Calu3 (cell line): ENCODE results near the gene KRT78. TPM values are rescaled to one million over a fixed set of nuclear protein-coding genes. Genes with fewer than 3 reads are reported as not detected.
A peak's percentile ranks its signal among the peaks of the same experiment; 100 is the strongest.

Experiments
- BruUV-seq: library from RNA; stranded (reverse); fragments of 400-500 nt; replicated peaks from 2 replicates; lab custom pipeline; 2021; lab: Mats Ljungman, UMichigan
- CTCF ChIA-PET: fragments of 300-600 bp; sonication (Branson Sonifier 250); formaldehyde crosslinking; loops from one replicate; lab custom pipeline; 2022; ENCODE audit warnings: antibody characterized with exemption; lab: Charles Lee
- DNase-seq: peaks from one replicate; pipeline ENCODE4 v3.0.0; 2022
- H3K27ac Mint-ChIP-seq: one replicate; pipeline ENCODE4 v1.8.0; 2022; ENCODE audit warnings: mixed read lengths; ENCODE audit not compliant: unreplicated experiment
- H3K27me3 Mint-ChIP-seq: one replicate; pipeline ENCODE4 v1.8.0; 2022; ENCODE audit warnings: mixed read lengths; ENCODE audit not compliant: unreplicated experiment
- H3K36me3 Mint-ChIP-seq: one replicate; pipeline ENCODE4 v1.8.0; 2022; ENCODE audit warnings: mild to moderate bottlenecking, moderate library complexity, mixed read lengths; ENCODE audit not compliant: insufficient read depth, unreplicated experiment
- H3K4me1 Mint-ChIP-seq: one replicate; pipeline ENCODE4 v1.8.0; 2022; ENCODE audit warnings: mild to moderate bottlenecking, low read depth, mixed read lengths; ENCODE audit not compliant: unreplicated experiment
- H3K4me3 Mint-ChIP-seq: one replicate; pipeline ENCODE4 v1.8.0; 2022; ENCODE audit warnings: mild to moderate bottlenecking, low read depth, moderate library complexity, mixed read lengths; ENCODE audit not compliant: unreplicated experiment
- H3K9me3 Mint-ChIP-seq: one replicate; pipeline ENCODE4 v1.8.0; 2022; ENCODE audit warnings: low read depth, mixed read lengths; ENCODE audit not compliant: unreplicated experiment
- intact Hi-C: fragments of 100-400 bp; cut with micrococcal nuclease; formaldehyde crosslinking; loops from one replicate; pipeline ENCODE4 v1.10.0; 2022; ENCODE audit not compliant: unreplicated experiment
- total RNA-seq: library from RNA; stranded (reverse); gene quantifications from 2 replicates; pipeline ENCODE4 v1.2.3, GENCODE V29; 2022
- TF ChIP-seq, protein P1 (sequence below): fragments of 200-600 bp; IDR thresholded peaks from one replicate; pipeline ENCODE4 v1.8.0; 2022; ENCODE audit warnings: antibody characterized with exemption; ENCODE audit not compliant: unreplicated experiment

Gene KRT78
- total RNA-seq, 1 experiment from 2014 or later, result 0.59 TPM

DNA sequence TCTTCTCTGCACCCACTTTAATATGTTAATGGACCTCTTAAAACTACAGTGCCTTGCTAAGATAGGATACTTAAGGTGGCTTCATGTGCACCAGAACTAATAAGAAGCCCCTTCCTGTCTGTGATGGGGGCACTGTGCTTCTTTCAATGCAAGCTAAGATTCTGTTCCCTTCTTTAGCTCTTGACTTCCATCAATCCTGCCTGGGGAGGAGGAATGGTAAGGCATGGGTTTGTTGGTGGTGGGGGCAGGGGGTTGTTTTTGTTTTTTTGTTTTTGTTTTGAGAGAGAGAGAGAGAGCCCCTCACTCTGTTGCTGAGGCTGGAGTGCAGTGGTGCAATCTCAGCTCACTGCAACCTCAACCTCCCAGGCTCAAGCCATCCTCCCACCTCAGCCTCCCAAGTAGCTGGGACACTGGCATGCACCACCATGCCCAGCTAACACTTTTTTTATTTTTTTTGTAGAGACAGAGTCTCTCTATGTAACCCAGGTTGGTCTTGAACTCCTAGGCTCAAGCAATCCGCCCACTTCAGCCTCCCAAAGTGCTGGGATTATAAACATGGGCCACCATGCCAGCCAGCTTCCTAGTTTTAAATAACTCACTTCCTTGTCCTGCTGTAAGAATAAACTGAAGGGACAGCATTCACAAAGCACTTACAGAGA, 48.4 kb downstream of the KRT78 start:
- no TSS peak for BruUV-seq
- peaks cover 26% of the 10 kb centered on the region for H3K4me1 Mint-ChIP-seq
- intact Hi-C loops, result no loop called here
- H3K4me3 Mint-ChIP-seq, result no peak overlapping the region
- CTCF ChIA-PET, result interaction anchor here (0.7 kb wide), 1 partner anchor 12 kb away, joined by 4 read pairs; no protein-coding TSS in a partner anchor
- TF ChIP-seq, protein P1, sequence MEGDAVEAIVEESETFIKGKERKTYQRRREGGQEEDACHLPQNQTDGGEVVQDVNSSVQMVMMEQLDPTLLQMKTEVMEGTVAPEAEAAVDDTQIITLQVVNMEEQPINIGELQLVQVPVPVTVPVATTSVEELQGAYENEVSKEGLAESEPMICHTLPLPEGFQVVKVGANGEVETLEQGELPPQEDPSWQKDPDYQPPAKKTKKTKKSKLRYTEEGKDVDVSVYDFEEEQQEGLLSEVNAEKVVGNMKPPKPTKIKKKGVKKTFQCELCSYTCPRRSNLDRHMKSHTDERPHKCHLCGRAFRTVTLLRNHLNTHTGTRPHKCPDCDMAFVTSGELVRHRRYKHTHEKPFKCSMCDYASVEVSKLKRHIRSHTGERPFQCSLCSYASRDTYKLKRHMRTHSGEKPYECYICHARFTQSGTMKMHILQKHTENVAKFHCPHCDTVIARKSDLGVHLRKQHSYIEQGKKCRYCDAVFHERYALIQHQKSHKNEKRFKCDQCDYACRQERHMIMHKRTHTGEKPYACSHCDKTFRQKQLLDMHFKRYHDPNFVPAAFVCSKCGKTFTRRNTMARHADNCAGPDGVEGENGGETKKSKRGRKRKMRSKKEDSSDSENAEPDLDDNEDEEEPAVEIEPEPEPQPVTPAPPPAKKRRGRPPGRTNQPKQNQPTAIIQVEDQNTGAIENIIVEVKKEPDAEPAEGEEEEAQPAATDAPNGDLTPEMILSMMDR, result no peak
- no peak for DNase-seq
- H3K27ac Mint-ChIP-seq, result no peak overlapping the region
- H3K36me3 Mint-ChIP-seq, result no peaks in the 10 kb centered on the region
- peaks cover 16% of the 10 kb centered on the region for H3K27me3 Mint-ChIP-seq
- no peaks in the 10 kb centered on the region for H3K9me3 Mint-ChIP-seq

DNA sequence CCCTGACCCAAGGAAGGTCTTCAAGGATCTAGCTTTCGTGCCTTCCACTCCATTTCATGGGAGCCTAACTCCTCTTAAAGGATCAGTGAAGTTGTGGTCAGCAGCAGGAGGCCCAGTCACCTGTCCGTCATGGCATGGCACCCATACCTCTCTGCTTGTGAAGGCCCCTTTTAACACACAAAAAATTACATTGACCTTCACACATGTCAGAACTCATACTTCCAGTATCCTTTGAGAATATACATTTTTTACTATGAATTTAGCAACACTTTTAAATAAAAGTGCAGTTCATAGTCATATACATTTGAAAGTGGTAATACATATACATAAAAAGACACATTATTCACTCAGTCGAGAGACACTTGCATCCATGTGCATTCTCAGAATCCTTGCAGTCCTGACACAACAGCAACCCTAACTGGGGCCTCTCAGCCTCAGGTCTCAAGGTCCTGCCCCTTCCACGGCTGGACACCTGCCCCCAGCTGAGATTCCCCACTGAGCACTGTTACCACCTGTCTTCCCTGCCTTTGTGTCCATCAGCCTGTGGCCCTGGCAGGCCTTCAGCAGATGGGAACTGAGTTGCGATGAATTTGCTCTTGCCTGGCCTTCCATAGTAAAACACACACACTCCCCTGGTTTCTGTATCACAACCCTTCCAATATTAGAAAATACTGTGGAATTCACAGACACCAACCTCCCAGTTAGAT, 49.1 kb downstream of the KRT78 start:
- CTCF ChIA-PET, result no interaction called here
- H3K4me1 Mint-ChIP-seq, result peaks cover 26% of the 10 kb centered on the region
- H3K4me3 Mint-ChIP-seq, result no peak overlapping the region
- no peaks in the 10 kb centered on the region for H3K9me3 Mint-ChIP-seq
- TF ChIP-seq, protein P1, result no peak
- no peak overlapping the region for H3K27ac Mint-ChIP-seq
- BruUV-seq, result no TSS peak
- peaks cover 16% of the 10 kb centered on the region for H3K27me3 Mint-ChIP-seq
- no peaks in the 10 kb centered on the region for H3K36me3 Mint-ChIP-seq
- intact Hi-C loops, result no loop called here
- no peak for DNase-seq

DNA sequence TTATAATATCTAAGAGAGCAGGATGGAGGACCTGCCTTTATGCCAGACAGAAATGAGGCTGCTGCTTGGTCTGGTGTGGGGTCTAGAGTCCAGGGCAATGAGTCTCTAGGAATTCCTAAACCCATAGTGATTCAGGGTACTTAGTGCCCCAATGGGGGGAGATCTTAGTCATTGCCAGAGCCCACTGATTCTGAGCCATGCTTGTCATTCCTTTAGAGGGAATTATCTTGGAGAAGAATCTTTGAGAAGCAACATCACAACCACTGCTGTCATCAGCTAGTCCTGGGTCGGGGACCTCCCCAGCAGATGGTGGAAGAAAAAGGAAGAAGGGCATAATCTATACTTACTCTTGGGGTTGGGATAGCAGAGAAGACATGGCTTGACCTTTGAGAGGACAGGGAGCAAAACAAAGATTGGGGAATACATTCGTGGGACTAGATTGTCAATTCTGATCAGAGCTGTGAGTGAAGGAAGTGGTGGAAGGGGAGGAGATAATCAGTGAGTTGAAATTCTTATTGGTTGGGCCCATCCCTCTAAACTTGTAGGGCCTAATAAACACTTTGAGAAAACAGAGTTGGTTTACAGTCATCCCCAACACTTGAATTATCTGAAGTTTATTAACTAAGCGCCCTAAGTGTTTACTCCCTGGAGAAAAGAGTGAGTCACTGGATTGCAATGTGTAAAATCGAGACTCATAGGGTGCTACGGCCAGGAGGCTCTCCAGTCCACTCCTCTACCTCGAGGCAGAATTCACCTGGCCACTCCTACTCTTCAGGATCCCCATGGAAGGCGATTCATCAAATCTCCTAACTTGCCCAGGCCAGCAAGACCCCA, 49.9 kb downstream of the KRT78 start:
- H3K4me1 Mint-ChIP-seq, result peaks cover 26% of the 10 kb centered on the region
- intact Hi-C loops, result no loop called here
- no peak overlapping the region for H3K4me3 Mint-ChIP-seq
- H3K36me3 Mint-ChIP-seq, result no peaks in the 10 kb centered on the region
- CTCF ChIA-PET, result no interaction called here
- TF ChIP-seq, protein P1, result no peak
- BruUV-seq, result no TSS peak
- peak; percentile 18 for DNase-seq
- peaks cover 16% of the 10 kb centered on the region for H3K27me3 Mint-ChIP-seq
- no peaks in the 10 kb centered on the region for H3K9me3 Mint-ChIP-seq
- no peak overlapping the region for H3K27ac Mint-ChIP-seq

DNA sequence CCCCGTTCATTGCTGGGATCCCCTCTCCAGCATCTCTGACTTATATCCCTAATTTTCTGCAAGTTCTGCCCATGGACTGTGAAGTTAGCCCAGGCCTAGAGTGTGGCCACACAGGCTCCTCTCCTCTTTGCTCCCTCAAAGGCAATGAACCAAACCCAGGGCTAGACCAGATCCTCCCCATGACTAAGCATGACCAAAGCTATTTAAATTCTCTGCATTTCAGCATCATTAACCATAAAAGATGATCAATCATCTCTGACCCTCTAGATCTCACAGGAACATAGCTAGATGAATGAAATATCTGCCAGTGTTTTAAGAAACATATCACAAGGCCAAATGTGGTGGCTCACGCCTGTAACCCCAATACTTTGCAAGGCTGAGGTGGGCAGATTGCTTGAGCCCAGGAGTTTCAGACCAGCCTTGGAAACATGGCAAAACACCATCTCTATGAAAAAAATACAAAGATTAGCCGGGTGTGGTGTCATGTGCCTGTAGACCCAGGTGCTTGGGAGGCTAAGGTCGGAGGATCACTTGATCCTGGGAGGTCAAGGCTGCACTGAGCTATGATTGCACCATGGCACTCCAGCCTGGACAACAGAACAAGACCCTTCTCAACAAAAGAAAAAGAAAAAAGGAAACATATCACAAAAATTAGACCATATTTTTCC, 50.7 kb downstream of the KRT78 start:
- intact Hi-C loops, result no loop called here

More for the DNA sequence above, 50.7 kb downstream of the KRT78 start:
- H3K4me3 Mint-ChIP-seq, result no peak overlapping the region
- CTCF ChIA-PET, result no interaction called here
- H3K27ac Mint-ChIP-seq, result no peak overlapping the region
- no peaks in the 10 kb centered on the region for H3K9me3 Mint-ChIP-seq
- peaks cover 26% of the 10 kb centered on the region for H3K4me1 Mint-ChIP-seq
- no peaks in the 10 kb centered on the region for H3K36me3 Mint-ChIP-seq
- H3K27me3 Mint-ChIP-seq, result peaks cover 10% of the 10 kb centered on the region
- no TSS peak for BruUV-seq
- no peak for DNase-seq
- TF ChIP-seq, protein P1, result no peak
